Measurements from ENCODE around the gene ALKBH5. TPM values are rescaled to one million over a fixed set of nuclear protein-coding genes. Genes with fewer than 3 reads are reported as not detected.

ALKBH5 gene
- total and polyA plus RNA-seq, 10 of the 15 experiments (the other 5 are each of a cell fraction or from before 2014, with no cell fraction given): 13.7 to 99.9 (median 52.4) TPM

DNA sequence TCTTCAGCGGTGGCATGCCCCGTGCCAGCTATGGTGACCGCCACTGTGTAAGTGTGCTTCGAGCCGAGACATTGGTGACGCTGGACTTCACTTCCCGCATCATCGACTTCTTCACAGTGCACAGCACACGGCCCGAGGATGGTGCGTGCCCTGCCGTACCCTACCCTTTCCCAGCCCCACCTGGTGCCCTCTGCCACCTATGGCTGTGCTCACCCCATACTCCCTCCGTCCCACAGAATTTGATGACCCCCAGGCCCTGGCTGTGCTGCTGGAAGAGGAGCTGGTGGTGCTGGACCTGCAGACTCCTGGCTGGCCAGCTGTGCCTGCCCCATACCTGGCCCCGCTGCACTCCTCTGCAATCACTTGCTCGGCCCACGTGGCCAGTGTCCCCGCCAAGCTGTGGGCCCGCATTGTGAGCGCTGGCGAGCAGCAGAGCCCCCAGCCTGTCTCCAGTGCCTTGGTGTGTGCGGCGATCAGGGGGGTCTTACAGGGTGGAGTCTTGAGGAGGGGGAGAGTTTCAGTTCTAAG, 51.3 kb downstream of the ALKBH5 start:
- in situ Hi-C loops (cut with MboI) (no loop called here), intact Hi-C loops (cut with micrococcal nuclease; ENCODE audit: unreplicated experiment) (no loop called here)
- 82% methylated on average over 22 of the region's 22 CpGs for WGBS (ENCODE audit: insufficient coverage, insufficient replicate concordance, low lambda C conversion rate, missing lambda C conversion rate)
- SMC1A ChIA-PET (ENCODE audit: uncharacterized antibody, unreplicated experiment): no interaction called here
- no peak overlapping the region for H3K27ac ChIP-seq (ENCODE audit: control insufficient read depth, insufficient read depth)
- no peaks in the 10 kb centered on the region for H3K79me2 ChIP-seq (ENCODE audit: control insufficient read depth, insufficient read depth, low read length)
- H3K4me2 ChIP-seq (ENCODE audit: control insufficient read depth, insufficient read depth): no peak overlapping the region
- RAD21 ChIA-PET (ENCODE audit: unreplicated experiment): no interaction called here
- no TSS peak for BruUV-seq (replicated peaks)
- ATAC-seq (no peak), DNase-seq (ENCODE audit: low read depth, low spot score) (no peak), FAIRE-seq (no peak)
- no peak overlapping the region for H3K4me3 ChIP-seq
- H3K9ac ChIP-seq (ENCODE audit: control insufficient read depth, insufficient read depth, low read length): no peak overlapping the region
- H3K36me3 ChIP-seq (ENCODE audit: control insufficient read depth in 2 of 2, insufficient read depth in 2 of 2, low read length in 1 of 2): no peaks in the 10 kb centered on the region
- CTCF ChIA-PET: no interaction called here
- no peaks in the 10 kb centered on the region for H3K4me1 ChIP-seq (ENCODE audit: control insufficient read depth, insufficient read depth, low read length)
- TF ChIP-seq FOXK2 (IDR thresholded peaks at IDR 0.05): no peak
- no peak for TF ChIP-seq SP1 (IDR thresholded peaks at IDR 0.05; ENCODE audit: low read depth, low read length)
- no peak for TF ChIP-seq SMARCA5 (IDR thresholded peaks at IDR 0.05)
- TF ChIP-seq YBX1 (IDR thresholded peaks at IDR 0.05): no peak
- TF ChIP-seq, protein P1, sequence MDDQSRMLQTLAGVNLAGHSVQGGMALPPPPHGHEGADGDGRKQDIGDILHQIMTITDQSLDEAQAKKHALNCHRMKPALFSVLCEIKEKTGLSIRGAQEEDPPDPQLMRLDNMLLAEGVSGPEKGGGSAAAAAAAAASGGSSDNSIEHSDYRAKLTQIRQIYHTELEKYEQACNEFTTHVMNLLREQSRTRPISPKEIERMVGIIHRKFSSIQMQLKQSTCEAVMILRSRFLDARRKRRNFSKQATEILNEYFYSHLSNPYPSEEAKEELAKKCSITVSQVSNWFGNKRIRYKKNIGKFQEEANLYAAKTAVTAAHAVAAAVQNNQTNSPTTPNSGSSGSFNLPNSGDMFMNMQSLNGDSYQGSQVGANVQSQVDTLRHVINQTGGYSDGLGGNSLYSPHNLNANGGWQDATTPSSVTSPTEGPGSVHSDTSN (IDR thresholded peaks at IDR 0.05; ENCODE audit: insufficient replicate concordance, low read depth, low read length): no peak
- no peak for TF ChIP-seq YY1 (IDR thresholded peaks at IDR 0.05; ENCODE audit: low read depth, low read length)
- TF ChIP-seq SIX5 (IDR thresholded peaks at IDR 0.05; ENCODE audit: low read depth, low read length, severe bottlenecking): no peak
- TF ChIP-seq IKZF1 (conservative IDR thresholded peaks at IDR 0.05): no peak
- TF ChIP-seq RFX5 (IDR thresholded peaks at IDR 0.05; ENCODE audit: low read depth, low read length): no peak
- TF ChIP-seq NBN (IDR thresholded peaks at IDR 0.05): no peak
- POLR2A ChIA-PET: no interaction called here
- H3K27me3 ChIP-seq (replicated peaks in 1 of 2; ENCODE audit: control insufficient read depth in 2 of 2, insufficient read depth in 2 of 2, low read length in 1 of 2): no peaks in the 10 kb centered on the region
- no peaks in the 10 kb centered on the region for H3K9me3 ChIP-seq (replicated peaks; ENCODE audit: control insufficient read depth, insufficient read depth, low read length)
- no peaks in the 10 kb centered on the region for H4K20me1 ChIP-seq (ENCODE audit: control insufficient read depth, insufficient read depth)
- H2AFZ ChIP-seq (ENCODE audit: control insufficient read depth, low read depth, low read length): no peak overlapping the region

All from GM12878 (cell line).